PFSK-1 (cell line): ENCODE results near the gene AP1G2.

Source experiments
- POLR2AphosphoS5 ChIP-seq: IDR thresholded peaks from 2 replicates; pipeline ENCODE4 v1.6.1; 2012; ENCODE audit warnings: low read depth, mild to moderate bottlenecking, control low read depth, low read length, moderate library complexity
- SIN3A ChIP-seq: IDR thresholded peaks from 2 replicates; pipeline ENCODE4 v1.6.1; 2012; ENCODE audit warnings: mild to moderate bottlenecking, low read length, moderate library complexity, borderline replicate concordance; ENCODE audit not compliant: insufficient read depth
- TAF1 ChIP-seq: IDR thresholded peaks from 2 replicates; pipeline ENCODE4 v1.6.1; 2012; ENCODE audit warnings: low read length, control low read depth, borderline replicate concordance; ENCODE audit not compliant: insufficient read depth

GRCh38 chr14:23578560-23579310 lies 11.1 kb upstream of the AP1G2 start, which contains the start of gene JPH4:
- TF ChIP-seq POLR2AphosphoS5 (no peak), SIN3A (no peak), TAF1 (no peak)
